Measurements from ENCODE around the gene BICD2.
"Not testable (repeated sequence)": the region's sequence is repeated elsewhere in the genome, so short reads cannot be mapped to it uniquely, and the experiment has no call there.

Gene BICD2

GRCh38 chr9:92769990-92770359 is 5.3 kb upstream of the BICD2 start:
- no peak for DNase-seq

- no peak for DNase-seq
These were observed 4.7 kb upstream of the BICD2 start for GRCh38 chr9:92769286-92769685.

- not testable (repeated sequence) for DNase-seq
These were observed 4.2 kb upstream of the BICD2 start for GRCh38 chr9:92768816-92769215.

- no peak for DNase-seq
These were observed 2.7 kb upstream of the BICD2 start for GRCh38 chr9:92767066-92768054.

- peak; percentile 95 for DNase-seq
These were observed 629 bp upstream of the BICD2 start for GRCh38 chr9:92764988-92765936.

GRCh38 chr9:92763721-92764380 is 782 bp downstream of the BICD2 start:
- peak; percentile 37 for DNase-seq

- peak; percentile 56 for DNase-seq
These were observed 1.6 kb downstream of the BICD2 start for GRCh38 chr9:92762781-92763708.

GRCh38 chr9:92762196-92762595 is 2.4 kb downstream of the BICD2 start:
- peak; percentile 63 for DNase-seq

- no peak for DNase-seq
These were observed 2.9 kb downstream of the BICD2 start for GRCh38 chr9:92761686-92762085.

- DNase-seq: no peak
These were observed 4.1 kb downstream of the BICD2 start for GRCh38 chr9:92760494-92760893.

- DNase-seq: no peak
These were observed 4.6 kb downstream of the BICD2 start for GRCh38 chr9:92760070-92760469.

- DNase-seq: no peak
These were observed 5.2 kb downstream of the BICD2 start for GRCh38 chr9:92759446-92759845.

- DNase-seq: no peak
These were observed 7.8 kb downstream of the BICD2 start for GRCh38 chr9:92756792-92757191.

GRCh38 chr9:92754091-92754745 is 10.4 kb downstream of the BICD2 start:
- no peak for DNase-seq

- no peak for DNase-seq
These were observed 11.7 kb downstream of the BICD2 start for GRCh38 chr9:92752812-92753404.

GRCh38 chr9:92749934-92750315 is 14.7 kb downstream of the BICD2 start:
- DNase-seq: no peak

- DNase-seq: no peak
These were observed 15.3 kb downstream of the BICD2 start for GRCh38 chr9:92749071-92749933.

GRCh38 chr9:92748233-92748497 is 16.5 kb downstream of the BICD2 start:
- DNase-seq: no peak

GRCh38 chr9:92747459-92748232 is 17.0 kb downstream of the BICD2 start:
- DNase-seq: no peak

Data from RPMI8226 (cell line).